ENCODE data around the gene KISS1R.
A peak's percentile ranks its signal among the peaks of the same experiment; 100 is the strongest.

Gene KISS1R

GRCh38 chr19:917323-918151 is at the start of gene KISS1R:
TSS of gene KISS1R (plus strand) at chr19:917333. CDS start at chr19:917503, 170 bp downstream.
- no peak for DNase-seq (ENCODE audit: low read depth)

GRCh38 chr19:867855-868457 is 49.2 kb upstream of the KISS1R start:
- TF ChIP-seq, protein P1, sequence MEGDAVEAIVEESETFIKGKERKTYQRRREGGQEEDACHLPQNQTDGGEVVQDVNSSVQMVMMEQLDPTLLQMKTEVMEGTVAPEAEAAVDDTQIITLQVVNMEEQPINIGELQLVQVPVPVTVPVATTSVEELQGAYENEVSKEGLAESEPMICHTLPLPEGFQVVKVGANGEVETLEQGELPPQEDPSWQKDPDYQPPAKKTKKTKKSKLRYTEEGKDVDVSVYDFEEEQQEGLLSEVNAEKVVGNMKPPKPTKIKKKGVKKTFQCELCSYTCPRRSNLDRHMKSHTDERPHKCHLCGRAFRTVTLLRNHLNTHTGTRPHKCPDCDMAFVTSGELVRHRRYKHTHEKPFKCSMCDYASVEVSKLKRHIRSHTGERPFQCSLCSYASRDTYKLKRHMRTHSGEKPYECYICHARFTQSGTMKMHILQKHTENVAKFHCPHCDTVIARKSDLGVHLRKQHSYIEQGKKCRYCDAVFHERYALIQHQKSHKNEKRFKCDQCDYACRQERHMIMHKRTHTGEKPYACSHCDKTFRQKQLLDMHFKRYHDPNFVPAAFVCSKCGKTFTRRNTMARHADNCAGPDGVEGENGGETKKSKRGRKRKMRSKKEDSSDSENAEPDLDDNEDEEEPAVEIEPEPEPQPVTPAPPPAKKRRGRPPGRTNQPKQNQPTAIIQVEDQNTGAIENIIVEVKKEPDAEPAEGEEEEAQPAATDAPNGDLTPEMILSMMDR (IDR thresholded peaks at IDR 0.05; ENCODE audit: low read depth, low read length, missing control alignments), result no peak
- no peak for DNase-seq (ENCODE audit: low read depth)
- in situ Hi-C loops (cut with HindIII; ENCODE audit: low sequenced_read_pairs), result no loop called here
- H3K4me3 ChIP-seq (ENCODE audit: low read depth, low read length), result no peak overlapping the region

More at GRCh38 chr19:917323-918151, at the start of gene KISS1R:
- no peak within 1 kb of the TSS for H3K4me3 ChIP-seq (ENCODE audit: low read depth, low read length)
- TF ChIP-seq, protein P1 (IDR thresholded peaks at IDR 0.05; ENCODE audit: low read depth, low read length, missing control alignments), result peak; percentile 43
- in situ Hi-C loops (cut with HindIII; ENCODE audit: low sequenced_read_pairs), result no loop called here

DNA sequence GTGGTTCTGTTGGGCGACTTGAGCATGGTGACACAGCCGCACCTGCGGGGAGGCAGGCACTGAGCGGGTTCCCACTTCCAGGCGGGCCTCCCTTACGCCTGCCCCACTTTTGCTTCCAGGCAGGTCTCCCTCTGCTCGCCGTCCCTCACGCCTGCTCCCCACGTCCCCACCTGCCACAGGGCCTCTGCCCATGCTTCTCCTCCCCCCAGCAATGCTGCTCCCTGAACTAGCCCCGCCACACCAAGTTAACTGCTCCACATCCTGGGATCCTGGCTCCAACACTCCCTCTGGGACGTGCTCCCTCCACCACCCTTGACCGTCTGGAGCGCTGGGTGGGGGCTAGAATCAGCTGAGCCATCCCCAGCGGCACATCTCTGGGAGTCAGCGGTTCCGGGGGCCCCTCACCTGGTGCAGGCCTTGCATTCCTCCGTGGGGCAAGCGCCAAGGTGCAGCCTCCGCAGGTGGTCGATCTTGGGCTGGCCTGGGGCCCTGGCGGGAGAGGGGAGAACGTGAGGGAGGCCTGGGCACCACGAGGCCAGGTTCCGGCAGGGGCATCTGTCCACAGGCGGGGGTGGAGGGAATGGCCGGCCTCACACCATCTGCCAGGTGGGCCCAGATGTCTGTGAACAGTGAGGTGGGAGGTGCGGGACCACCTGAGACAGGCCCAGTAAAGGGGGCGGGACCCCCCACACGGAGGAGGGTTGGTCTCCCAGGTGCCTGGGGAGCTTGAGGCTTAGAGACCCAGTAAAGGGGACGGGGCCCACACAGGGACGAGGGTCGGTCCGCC is 48.5 kb upstream of the KISS1R start:
- in situ Hi-C loops (cut with HindIII; ENCODE audit: low sequenced_read_pairs), result no loop called here
- H3K4me3 ChIP-seq (ENCODE audit: low read depth, low read length), result no peak overlapping the region
- DNase-seq (ENCODE audit: low read depth), result no peak
- TF ChIP-seq, protein P1 (IDR thresholded peaks at IDR 0.05; ENCODE audit: low read depth, low read length, missing control alignments), result no peak

- DNase-seq (ENCODE audit: low read depth), result peak; percentile 91
- no peak overlapping the region for H3K4me3 ChIP-seq (ENCODE audit: low read depth, low read length)
- TF ChIP-seq, protein P1 (IDR thresholded peaks at IDR 0.05; ENCODE audit: low read depth, low read length, missing control alignments), result no peak
- in situ Hi-C loops (cut with HindIII; ENCODE audit: low sequenced_read_pairs), result no loop called here
Measured at GRCh38 chr19:869245-870177, 47.6 kb upstream of the KISS1R start.

DNA sequence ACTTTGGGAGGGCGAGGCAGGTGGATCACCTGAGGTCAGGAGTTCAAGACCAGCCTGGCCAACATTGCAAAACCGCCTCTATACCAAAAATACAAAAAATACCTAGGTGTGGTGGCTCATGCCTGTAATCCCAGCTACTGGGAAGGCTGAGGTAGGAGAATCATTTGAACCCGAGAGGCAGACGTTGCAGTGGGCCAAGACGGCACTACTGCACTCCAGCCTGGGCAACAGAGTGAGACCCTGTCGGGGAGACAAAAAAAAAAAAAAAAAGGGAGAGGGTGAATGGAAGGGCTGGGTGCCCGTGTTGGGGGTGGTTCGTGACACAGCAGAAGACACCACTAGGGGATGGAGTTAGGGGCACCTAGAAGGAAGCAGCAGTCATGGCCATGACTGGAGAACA is 46.8 kb upstream of the KISS1R start:
- H3K4me3 ChIP-seq (ENCODE audit: low read depth, low read length), result no peak overlapping the region
- TF ChIP-seq, protein P1 (IDR thresholded peaks at IDR 0.05; ENCODE audit: low read depth, low read length, missing control alignments), result no peak
- in situ Hi-C loops (cut with HindIII; ENCODE audit: low sequenced_read_pairs), result no loop called here
- no peak for DNase-seq (ENCODE audit: low read depth)

All from astrocyte of the cerebellum (primary cell).